CD4-positive, alpha-beta T cell treated with Interleukin-17A for 1 hour (primary cell): ENCODE results near the gene UNC119.
"Not testable (repeated sequence)": the region's sequence is repeated elsewhere in the genome, so short reads cannot be mapped to it uniquely, and the experiment has no call there.

Experiments used
- DNase-seq: peaks from one replicate; pipeline ENCODE4 v3.0.0-alpha.2; 2020

UNC119 gene

DNA sequence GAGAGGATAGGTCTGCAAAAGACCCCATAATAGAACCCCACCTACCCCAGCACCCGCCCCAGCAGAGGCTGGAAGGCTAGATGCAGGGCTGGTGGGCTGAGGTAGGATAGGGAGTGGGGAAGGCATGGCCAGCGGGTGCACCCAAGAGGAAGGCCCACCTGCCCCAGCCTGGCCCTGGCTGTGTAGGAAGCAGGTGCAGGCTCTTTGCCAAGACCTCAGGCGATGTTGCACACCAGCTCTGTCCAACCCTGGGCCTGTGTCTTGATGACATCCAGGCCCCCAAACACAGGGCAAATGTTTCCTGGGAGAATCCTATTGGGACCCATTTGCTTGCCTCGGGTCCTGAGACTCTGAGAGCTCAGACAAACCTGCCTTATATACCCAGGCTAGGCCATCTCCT lies 12.2 kb downstream of the UNC119 start:
- no peak for DNase-seq

DNA sequence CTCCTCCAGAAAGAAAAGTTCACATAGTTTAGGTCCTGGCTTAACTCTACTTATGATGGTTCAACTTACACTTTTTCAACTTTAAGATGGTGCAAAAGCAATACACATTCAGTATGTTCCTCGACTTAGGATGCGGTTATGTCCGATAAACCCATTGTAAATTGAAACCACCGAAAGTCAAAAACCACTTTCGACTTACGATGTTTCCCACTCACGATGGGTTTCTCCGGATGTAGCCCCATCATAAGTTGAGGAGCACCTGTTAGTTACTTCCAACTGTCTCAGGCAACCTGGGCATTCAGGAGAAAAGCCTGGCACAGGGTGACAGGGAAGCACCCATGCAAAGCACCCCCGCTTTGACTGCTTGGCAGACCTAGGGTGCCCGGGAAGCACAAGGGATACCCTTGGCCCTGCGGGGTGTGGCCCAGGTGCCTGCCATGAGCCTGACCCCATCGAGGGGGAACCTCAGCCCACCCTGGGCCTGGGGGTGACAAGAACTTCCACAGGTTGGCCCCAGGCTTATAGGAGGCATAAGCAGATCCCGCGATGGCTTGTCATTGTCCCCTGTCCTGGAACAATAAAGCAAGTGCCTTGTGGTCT lies 14.0 kb downstream of the UNC119 start:
- no peak for DNase-seq

DNA sequence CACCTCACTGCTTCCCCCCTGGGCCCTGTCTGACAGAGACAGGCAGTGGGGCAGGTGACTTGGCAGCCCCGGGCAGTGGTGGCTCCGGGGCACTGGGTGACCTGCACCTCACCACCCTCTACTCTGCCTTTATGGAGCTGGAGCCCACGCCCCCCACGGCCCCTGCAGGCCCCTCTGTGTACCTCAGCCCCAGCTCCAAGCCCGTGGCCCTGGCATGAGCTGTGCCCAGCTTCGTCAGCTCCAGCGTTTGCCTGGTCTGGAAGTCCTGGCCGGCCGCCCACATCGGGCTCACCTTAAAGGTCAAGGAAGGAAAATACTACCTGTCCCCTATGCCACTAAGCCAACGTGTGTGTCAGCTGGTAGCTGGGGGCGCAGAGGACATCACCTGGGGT lies 15.2 kb downstream of the UNC119 start:
- no peak for DNase-seq

DNA sequence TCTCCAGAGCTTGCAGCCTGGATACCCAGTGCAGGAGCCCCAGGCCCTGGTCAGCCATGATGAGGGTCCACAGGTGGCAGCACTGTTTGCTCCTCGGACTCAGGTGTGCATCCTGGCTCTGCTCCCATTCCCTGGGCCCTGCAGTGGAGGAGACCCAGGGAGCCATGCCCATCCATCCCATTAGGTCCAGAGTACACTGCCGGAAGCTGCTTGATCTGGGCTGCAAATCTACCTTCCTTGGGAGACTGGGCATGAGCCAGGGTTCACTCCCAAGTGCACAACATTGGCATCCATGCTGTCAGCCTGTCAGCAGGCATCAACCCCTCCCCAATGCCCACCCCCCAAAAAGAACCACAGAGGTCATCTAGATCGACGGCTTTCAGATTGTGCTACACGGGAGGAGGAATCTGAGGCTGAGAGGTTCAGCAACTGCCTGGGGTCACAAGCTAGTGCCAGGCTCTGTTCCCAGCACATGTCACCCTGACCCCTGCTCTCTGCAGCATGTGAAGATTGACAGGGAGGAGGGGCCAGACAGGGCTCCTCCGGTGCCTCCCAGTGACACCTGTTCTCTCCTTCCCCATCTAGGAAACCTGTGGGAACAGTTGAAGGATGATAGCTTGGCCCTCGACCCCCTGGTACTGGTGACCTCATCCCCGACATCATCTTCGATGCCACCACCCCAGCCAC lies 15.7 kb downstream of the UNC119 start:
- DNase-seq: no peak

DNA sequence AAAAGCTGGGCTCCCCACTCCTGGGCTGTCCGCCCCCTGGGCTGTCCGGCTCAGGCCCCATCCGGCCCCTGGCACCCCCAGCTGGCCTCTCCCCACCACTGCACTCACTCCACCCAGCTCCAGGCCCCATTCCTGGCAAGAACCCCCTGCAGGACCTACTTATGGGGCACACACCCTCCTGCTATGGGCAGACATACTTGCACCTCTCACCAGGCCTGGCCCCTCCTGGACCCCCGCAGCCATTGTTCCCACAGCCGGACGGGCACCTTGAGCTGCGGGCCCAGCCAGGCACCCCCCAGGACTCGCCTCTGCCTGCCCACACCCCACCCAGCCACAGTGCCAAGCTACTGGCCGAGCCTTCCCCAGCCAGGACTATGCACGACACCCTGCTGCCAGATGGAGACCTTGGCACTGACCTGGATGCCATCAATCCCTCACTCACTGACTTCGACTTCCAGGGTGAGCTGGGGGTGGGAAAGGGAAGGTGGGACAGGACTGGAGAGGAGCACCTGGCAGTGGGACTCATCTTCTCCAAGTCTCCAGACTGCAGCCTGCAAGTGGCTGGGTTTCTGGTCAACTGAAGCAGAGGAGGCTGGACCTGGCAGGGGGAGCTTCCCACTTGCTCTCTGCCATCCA lies 17.6 kb downstream of the UNC119 start:
- DNase-seq: no peak

DNA sequence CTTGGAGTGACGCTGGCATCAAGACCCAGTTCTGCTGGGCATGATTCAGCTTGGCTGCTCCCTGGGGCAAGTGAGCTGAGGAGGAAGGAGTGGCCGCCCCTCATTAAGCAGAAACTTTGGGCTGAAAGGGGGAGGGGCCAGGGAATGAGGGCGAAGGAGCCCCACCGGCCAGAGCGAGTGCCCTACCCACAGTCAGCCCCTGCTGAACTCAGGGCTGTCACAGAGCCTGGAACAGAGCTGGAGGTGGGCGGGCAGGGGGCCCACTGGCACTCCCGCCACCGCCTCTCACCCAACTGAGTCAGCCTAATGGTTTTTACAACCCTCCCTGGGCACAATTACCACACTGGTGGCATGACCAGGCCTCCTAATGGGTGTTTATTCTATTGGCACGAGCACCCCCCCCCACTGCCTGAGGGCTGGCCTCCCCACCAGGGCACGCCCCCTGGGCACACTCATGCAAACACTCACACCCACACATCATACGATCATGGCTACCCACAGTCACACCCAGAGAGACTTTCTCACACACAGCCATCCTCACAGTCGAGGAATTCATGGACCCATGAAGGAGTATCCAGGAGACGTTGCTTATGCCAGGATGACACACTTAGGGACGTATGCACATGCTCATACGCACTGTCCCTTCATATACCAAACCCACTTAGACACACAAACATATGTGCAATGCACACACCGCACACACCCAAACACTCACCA lies 19.2 kb downstream of the UNC119 start:
- DNase-seq: no peak

DNA sequence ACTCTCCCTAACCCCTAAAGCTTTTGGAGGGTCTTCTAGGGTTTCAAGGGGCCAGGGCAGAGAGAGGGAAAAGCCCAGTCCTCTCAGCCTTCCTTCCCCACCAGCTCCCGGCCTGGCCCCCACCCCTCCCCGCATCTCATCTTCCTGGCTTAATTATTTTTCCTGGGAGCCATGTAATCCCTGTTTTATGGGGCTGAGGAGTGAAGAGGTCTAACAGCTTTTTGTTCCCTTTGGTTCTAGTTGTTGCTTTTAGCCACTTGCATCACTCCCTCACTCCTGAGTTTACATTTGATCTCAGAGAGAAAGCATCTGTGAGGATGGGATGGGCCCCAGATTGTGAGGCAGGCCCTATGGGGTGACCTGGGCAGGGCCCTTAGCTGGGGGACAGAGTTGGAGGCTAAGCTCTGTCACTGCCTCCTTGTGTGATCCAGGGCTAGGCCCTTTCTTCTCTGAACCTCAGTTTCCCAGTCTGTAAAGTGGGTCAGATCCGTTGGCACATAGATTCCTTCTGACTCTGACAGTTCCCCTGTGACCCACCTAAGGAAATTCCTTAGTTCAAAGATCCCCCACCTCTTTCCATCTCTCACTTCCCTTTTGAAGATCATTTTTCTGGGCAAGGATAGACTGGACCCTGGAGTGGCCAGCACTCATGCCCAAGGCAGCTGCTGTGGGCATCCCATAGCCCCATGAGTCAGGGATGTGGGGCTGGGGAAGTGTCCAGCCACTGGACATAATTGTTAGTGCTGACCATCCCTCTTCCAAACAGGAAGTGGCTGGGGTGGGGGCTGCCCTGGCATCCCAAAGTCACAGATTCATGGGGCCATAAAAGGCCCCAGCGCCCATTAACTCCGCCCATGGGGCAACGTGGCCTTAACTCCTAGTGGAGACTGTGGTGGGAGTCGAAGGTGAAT lies 20.1 kb downstream of the UNC119 start:
- no peak for DNase-seq

DNA sequence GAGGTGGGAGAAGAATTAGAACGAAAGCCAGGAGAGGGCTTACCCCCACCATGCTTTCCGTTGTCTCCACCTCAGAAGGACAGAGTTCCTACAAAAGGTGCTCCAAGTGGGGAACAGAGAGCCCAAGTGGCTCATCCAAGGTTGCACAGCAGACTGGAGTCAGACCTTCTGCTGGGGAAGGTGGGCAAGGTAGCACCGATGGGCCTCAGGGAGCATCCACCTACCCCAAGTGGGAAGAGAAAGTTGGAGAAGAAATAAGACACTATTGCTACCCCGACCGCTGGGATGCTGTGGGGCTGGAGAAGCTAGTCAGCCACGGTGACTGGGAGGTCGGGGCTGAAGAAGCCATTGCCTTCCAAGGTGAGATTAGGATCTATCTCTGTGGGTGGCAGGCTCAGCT lies 21.5 kb downstream of the UNC119 start:
- no peak for DNase-seq

DNA sequence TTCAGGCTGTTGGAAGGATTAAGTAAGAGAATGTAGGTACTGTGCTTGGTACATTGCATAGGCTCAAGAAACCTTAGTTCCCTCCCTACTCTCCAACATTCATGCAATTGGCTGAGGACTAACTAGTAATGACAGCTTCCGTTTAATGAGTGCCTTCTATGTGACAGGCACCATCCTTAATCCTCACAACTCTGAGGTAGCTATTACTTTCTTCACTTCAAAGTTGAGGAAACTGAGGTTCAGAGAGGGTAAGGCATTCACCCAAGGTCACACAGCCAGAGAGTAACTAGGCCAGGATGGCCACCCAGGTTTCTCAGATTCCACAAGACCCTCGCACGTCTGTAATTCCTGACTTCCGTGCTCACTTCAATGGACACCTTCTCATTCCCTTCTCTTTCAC lies 22.2 kb downstream of the UNC119 start:
- no peak for DNase-seq

DNA sequence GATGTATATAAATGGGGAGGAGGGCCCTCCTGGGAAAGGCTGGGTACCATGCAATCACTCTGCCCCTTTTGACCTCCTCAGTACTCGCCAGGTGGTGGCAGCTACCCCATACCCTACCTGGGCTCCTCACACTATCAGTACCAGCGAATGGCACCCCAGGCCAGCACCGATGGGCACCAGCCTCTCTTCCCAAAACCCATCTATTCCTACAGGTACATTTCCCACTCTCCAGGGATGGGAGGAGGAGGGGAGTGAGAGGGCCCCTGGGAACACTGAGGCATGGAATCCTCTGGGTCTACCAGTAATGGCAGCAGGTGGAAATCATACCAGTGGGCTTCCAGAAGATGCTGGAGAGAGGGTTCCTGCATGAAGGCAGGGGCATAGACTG lies 23.4 kb downstream of the UNC119 start:
- no peak for DNase-seq

DNA sequence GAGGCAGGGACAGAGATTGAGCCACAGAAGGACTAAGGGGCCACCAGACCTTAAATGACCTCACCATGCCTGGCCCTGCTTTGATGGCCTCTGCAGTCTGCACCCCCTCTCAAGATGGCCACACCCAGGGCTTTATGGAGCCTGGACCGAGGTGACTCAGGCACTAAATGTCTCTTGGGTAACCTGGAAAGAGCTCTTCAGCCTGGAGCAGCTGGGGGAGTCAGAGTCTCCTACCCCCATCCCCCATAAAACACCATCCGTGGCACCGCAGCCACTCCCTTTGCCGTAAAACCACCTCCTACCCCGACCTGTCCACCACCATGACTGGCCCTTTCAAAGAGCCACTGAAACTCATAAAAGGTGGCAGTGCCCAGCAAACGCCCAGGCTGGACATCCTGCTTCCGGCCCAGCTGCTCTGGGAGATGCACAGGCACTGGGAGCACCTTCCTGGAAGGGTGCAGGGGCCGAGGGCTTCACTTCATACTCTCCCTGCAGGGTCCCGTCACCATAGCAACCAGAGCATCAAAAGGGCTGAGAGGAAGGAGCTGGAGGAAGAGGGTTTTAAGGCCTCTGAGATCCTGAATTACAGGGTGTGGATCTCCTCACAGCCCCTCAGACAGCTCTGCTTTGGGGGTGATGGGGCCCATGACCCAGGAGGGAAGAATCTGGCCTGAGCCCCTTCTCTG lies 24.0 kb downstream of the UNC119 start:
- no peak for DNase-seq

DNA sequence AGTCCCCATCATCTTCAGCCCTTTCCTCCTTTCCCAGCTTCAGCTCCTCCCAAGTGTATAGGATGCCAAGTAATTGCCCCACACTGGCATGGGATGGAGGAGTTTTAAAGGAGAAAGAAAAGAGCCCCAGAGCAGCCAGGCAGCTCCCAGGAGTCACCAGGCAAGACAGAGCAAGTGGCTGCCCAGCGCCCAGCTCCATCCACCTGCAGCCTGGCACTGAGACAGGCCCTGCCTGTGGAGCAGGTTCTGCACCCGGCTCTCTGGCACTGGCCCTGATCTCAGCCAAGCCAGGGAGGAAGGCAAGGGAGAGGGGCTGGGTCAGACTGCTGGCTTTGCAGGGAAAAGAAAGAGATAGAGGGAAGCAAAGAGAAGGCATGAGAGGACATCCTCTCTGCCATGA lies 24.6 kb downstream of the UNC119 start:
- no peak for DNase-seq

DNA sequence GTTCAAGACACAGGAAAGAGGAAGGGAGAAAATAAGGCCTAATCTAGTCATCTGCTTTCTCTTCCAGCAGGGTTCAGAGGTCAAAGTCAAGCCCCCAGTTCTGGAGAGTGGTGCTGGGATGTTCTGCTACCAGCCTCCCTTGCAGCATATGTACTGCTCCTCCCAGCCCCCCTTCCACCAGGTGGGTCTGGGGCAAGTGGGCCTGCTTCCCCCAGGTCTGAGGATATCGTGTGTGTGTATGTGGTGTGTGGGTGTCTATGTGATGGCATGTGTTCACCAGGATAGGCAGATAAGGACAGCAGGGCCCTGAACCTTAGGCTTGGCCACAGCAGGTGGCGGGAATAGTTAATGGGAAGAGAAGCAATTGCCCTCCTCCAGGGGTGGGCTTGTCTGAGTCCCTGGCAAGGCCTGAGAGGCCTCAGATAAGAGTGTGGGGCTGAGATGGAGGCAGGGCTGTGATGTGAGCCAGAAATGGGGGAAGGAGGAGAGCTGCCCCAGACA lies 25.2 kb downstream of the UNC119 start:
- DNase-seq: no peak

DNA sequence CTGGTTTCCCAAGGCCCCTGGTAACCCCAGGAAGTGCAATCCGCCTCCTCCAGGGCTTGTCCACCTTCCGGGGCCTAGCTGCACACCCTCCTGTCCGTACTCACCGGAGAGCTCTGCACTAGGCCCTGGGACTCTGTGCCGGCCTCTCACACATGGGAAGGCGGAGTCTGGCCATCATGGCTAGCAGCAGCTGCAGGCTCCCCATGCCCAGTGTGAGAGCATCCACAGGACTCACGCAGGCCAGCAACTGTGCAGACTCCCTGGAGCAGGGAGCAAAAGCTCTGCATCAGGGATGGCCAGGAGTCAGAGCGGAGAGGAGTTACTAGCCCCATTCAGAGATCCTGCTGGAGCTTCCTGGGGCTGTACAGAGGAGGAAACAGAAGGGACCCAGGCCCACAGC lies 26.0 kb downstream of the UNC119 start:
- DNase-seq: no peak

DNA sequence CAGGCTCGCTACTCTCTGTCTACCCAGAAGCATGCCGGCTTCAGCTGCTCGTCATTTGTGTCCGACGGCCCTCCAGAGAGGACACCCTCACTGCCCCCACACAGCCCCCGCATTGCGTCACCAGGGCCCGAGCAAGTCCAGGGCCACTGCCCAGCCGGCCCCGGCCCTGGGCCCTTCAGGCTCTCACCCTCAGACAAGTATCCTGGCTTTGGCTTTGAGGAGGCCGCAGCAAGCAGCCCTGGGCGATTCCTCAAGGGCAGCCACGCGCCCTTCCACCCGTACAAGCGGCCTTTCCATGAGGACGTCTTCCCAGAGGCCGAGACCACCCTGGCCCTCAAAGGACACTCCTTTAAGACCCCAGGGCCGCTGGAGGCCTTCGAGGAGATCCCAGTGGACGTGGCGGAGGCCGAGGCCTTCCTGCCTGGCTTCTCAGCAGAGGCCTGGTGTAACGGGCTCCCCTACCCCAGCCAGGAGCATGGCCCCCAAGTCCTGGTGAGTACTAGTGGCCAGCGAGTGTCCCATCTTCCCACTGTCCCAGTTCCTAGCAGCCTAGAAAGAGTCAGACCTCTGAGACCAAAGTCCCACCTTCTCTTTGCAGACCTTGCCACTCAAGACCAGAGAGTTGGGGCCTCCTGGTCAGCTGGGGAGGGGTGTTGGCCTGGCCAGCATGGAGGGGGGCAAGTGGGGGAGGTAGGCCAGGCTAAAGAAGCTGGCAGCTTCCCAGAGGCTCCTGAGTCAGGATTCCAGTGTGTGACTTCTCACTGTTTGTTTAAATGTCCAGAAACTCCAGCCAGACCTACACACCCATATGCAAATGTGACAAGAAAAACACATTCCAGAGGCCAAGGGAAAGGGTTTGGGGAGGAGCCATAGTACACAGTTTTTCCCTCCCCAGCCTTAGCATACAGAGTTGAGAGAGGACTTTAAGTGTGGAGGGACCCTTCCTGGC lies 27.7 kb downstream of the UNC119 start:
- DNase-seq: no peak

DNA sequence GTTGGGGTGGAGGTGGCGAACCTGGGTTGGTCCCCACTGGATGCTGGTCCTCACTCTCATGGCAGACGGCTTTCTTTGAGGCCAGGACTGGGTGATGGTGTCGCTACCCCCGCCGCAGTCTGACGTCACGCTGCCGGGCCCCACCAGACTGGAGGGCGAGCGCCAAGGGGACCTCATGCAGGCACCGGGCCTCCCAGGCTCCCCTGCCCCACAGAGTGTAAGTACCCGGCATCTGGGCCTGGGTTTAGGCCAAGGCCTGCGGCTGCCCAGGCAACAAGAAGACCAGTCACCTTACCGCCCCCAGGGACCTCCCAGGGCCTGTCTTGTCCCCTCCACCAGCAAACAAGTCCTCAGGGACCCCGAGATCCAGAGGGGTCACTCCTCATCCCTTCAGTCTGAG lies 28.5 kb downstream of the UNC119 start:
- no peak for DNase-seq

DNA sequence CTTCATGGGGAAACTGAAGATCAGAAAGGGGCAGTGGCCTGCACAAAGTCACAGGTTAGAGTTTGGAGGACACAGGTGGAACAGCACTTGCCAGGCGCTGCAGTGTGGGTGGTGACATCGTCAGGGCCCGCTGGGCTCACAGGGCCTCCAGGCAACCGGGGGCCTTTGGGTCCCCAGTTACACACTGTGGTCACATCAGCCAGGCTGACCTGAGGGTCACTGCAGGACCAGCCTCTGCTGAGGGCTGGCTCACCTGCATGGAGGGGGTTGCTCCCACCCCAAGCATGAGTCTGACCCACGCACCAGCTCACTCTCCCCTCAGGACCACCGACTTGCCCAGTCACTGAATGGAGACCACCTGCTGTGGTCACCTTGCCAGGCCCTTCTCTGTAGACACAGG lies 29.2 kb downstream of the UNC119 start:
- no peak for DNase-seq

DNA sequence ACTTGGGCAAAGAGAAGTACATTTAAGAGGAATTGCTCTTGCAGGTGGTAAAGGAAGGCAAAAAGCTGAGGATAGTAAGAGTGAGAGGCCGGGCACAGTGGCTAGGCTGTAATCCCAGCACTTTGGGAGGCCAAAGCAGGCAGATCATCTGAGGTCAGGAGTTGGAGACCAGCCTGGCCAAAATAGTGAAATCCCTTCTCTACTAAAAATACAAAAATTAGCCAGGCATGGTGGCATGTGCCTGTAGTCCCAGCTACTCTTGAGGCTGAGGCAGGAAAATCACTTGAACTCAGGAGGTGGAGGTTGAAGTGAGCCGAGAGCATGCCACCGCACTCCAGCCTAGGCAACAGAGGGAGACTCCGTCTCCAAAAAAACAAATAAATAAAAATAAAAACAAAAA lies 30.1 kb downstream of the UNC119 start:
- DNase-seq: not testable (repeated sequence)

DNA sequence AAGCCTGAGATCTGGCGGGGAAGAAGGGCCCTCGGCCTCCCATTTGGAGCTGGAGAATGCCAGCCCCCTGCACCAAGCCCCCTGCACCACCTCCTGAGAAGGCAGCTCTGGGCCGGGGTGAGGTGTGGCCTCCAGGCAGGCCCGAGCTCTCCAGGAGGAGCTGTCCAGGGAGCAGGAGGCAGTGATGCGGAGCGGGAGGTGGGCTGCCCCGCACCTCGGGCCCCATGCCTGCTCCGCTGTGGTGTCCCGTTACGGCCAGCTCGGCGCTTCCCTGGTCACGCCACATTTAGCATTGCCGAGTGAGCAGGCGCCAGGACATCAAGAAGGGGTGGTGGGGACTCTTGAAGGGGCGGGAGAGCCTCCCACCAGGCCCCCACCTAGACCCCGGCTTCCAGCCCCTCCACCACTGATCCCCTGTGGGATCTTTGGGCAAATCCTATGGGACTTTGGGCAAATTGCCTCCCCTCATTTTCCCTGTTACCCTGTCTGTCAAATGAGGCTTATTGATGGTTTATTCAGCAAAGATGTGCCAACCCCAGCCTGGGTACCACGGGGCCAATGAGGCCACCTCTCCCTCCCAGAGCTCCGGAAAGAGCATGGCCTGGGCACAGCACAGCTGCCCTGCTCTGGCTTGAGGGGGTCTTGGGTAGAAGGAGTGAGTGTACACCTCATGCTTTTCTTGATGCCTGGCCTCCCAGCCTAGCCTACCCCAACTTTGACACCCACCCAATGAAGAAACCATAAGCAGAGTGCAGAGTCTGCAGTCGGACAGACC lies 30.9 kb downstream of the UNC119 start:
- DNase-seq: no peak

DNA sequence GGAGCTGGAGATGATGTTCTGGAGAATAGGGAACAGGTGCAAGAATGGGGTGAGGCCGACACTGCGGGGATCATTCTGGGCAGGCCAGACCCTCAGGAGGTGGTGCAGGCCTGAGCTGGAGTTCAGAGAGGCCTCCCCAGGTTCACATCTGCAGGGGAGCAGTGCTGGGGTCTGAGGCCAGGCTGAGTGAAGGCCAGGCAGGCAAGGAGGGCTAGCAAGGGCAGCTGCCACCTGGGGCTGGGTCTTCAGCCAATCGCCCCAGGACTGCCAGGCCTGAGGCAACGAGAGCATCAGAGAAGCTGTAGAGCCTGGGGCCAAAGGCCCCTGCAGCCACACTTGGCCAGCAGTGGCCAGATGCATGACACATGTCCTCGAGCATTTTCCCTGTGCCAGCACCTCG lies 31.7 kb downstream of the UNC119 start:
- DNase-seq: no peak
